ENCODE measurements around the gene KLHL40. TPM values are rescaled to one million over a fixed set of nuclear protein-coding genes. Genes with fewer than 3 reads are reported as not detected.

The KLHL40 gene
- total RNA-seq, 2 donors from 2014 or later = not detected

- no peaks in the 10 kb centered on the region for H3K9me3 Mint-ChIP-seq
- peaks cover 0 to 3% of the 10 kb centered on the region in 2 donors for H3K36me3 Mint-ChIP-seq (ENCODE audit: insufficient read depth in 2 of 2)
- no peak overlapping the region for H3K4me3 Mint-ChIP-seq
- H3K4me1 Mint-ChIP-seq (ENCODE audit: low read depth) = no peaks in the 10 kb centered on the region
- H3K27ac Mint-ChIP-seq = no peak overlapping the region
- no peaks in the 10 kb centered on the region for H3K27me3 Mint-ChIP-seq (ENCODE audit: low read depth)
- DNase-seq (no peak), ATAC-seq (replicated peaks in 1 of 2) (no peak)
These were observed 50.3 kb downstream of the KLHL40 start for GRCh38 chr3:42735615-42736014.

- Mint-ChIP-seq H3K4me3 (no peak overlapping the region), H3K36me3 (ENCODE audit: insufficient read depth in 2 of 2) (peaks cover 0 to 3% of the 10 kb centered on the region in 2 donors), H3K27me3 (ENCODE audit: low read depth) (no peaks in the 10 kb centered on the region), H3K4me1 (ENCODE audit: low read depth) (no peaks in the 10 kb centered on the region), H3K27ac (no peak overlapping the region), H3K9me3 (no peaks in the 10 kb centered on the region)
- ATAC-seq (replicated peaks in 1 of 2) = no peak
- DNase-seq = no peak
These were observed 50.7 kb downstream of the KLHL40 start for GRCh38 chr3:42736081-42736480.

DNA sequence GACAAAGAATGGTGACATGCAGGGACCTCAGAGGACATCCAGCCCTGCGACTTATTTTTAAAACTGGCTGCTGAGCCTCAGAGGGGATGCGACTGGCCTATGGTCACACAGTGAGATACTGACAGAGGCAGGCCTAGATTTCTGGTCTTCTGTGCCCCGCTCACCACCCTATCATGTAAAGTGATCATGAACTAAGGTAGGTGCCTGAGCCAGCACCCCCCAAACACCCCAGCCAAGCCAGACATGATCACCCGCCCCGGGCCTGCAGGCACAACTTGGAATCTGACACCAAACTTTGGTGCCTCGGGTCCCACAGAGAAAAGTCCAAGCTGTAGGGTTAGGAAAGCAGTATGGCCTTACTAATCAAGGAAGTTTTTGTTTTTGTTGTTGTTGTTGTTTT, 51.2 kb downstream of the KLHL40 start:
- no peak overlapping the region for H3K27ac Mint-ChIP-seq
- H3K4me3 Mint-ChIP-seq = no peak overlapping the region
- H3K4me1 Mint-ChIP-seq (ENCODE audit: low read depth) = no peaks in the 10 kb centered on the region
- DNase-seq (no peak), ATAC-seq (replicated peaks in 1 of 2) (no peak)
- no peaks in the 10 kb centered on the region for H3K9me3 Mint-ChIP-seq
- H3K36me3 Mint-ChIP-seq (ENCODE audit: insufficient read depth in 2 of 2) = peaks cover 0 to 3% of the 10 kb centered on the region in 2 donors
- no peaks in the 10 kb centered on the region for H3K27me3 Mint-ChIP-seq (ENCODE audit: low read depth)

GRCh38 chr3:42739401-42740158, 54.2 kb downstream of the KLHL40 start:
- no peaks in the 10 kb centered on the region for H3K4me1 Mint-ChIP-seq (ENCODE audit: low read depth)
- peaks cover 0 to 3% of the 10 kb centered on the region in 2 donors for H3K36me3 Mint-ChIP-seq (ENCODE audit: insufficient read depth in 2 of 2)
- no peak for ATAC-seq (replicated peaks in 1 of 2)
- DNase-seq = no peak
- no peak overlapping the region for H3K4me3 Mint-ChIP-seq
- H3K27ac Mint-ChIP-seq = no peak overlapping the region
- H3K9me3 Mint-ChIP-seq = no peaks in the 10 kb centered on the region
- H3K27me3 Mint-ChIP-seq (ENCODE audit: low read depth) = no peaks in the 10 kb centered on the region

- H3K27ac Mint-ChIP-seq = no peak overlapping the region
- DNase-seq (no peak), ATAC-seq (replicated peaks in 1 of 2) (no peak)
- H3K9me3 Mint-ChIP-seq = no peaks in the 10 kb centered on the region
- no peaks in the 10 kb centered on the region for H3K4me1 Mint-ChIP-seq (ENCODE audit: low read depth)
- no peaks in the 10 kb centered on the region for H3K27me3 Mint-ChIP-seq (ENCODE audit: low read depth)
- H3K36me3 Mint-ChIP-seq (ENCODE audit: insufficient read depth in 2 of 2) = peaks cover 0 to 3% of the 10 kb centered on the region in 2 donors
- no peak overlapping the region for H3K4me3 Mint-ChIP-seq
These were observed 56.5 kb downstream of the KLHL40 start for GRCh38 chr3:42741796-42742195.

Other genes starting within 250 kb of the KLHL40 start
- gene VIPR1, start 182.9 kb upstream of the KLHL40 start, total RNA-seq = 1 to 10 TPM; 5.6 to 6.6 TPM
- 10 to 100 TPM; 60.6 to 66.4 TPM for gene SEC22C, start 103.6 kb upstream of the KLHL40 start, total RNA-seq
- gene SS18L2, start 94.7 kb upstream of the KLHL40 start, total RNA-seq = 10 to 100 TPM; 58.1 to 72.2 TPM
- gene NKTR, start 84.9 kb upstream of the KLHL40 start, total RNA-seq = 100 to 1,000 TPM; 109 to 111 TPM
- gene ZBTB47, start 31.8 kb upstream of the KLHL40 start, total RNA-seq = under 1 TPM; 0.55 to 0.69 TPM
- gene HHATL, start 17.3 kb downstream of the KLHL40 start, total RNA-seq = not detected
- under 1 TPM; 0.32 to 0.70 TPM for gene CCDC13, start 87.7 kb downstream of the KLHL40 start, total RNA-seq
- gene HIGD1A, start 119.0 kb downstream of the KLHL40 start, total RNA-seq = 10 to 100 TPM; 54.0 to 63.8 TPM
- 1 to 10 TPM; 1.1 to 1.2 TPM for gene ACKR2, start 123.9 kb downstream of the KLHL40 start, total RNA-seq
- not detected for gene CYP8B1, start 190.3 kb downstream of the KLHL40 start, total RNA-seq
- gene ZNF662, start 220.6 kb downstream of the KLHL40 start, total RNA-seq = 1 to 10 TPM; 3.8 to 5.0 TPM

Data from activated T-cell treated with anti-CD3 and anti-CD28 coated beads, Interleukin-2, amount 50 U/mL, for 72 hours (primary cell).